HG02588 (cell line): Measurements from ENCODE around the gene PCDHGA10.
"Not testable (repeated sequence)": the region's sequence is repeated elsewhere in the genome, so short reads cannot be mapped to it uniquely, and the experiment has no call there.

Source experiments
- ATAC-seq: cut with Tn5 transposase; IDR thresholded peaks from one replicate; pipeline ENCODE4 v1.9.1; 2021; ENCODE audit warnings: mild to moderate bottlenecking, moderate library complexity; ENCODE audit not compliant: unreplicated experiment

Gene PCDHGA10

GRCh38 chr5:141412854-141413539, at the start of gene PCDHGA10:
TSS of gene PCDHGA10 (plus strand) at chr5:141412987. CDS start at chr5:141413176, 189 bp downstream.
- peak; percentile 41 for ATAC-seq

- ATAC-seq, result no peak
Observed at GRCh38 chr5:141363952-141364660, 48.7 kb upstream of the PCDHGA10 start, which contains the start of gene PCDHGA5. TSS of gene PCDHGA5 (plus strand) at chr5:141364162. CDS start at chr5:141364331, 169 bp downstream.

- no peak for ATAC-seq
Observed at GRCh38 chr5:141366016-141366896, 46.5 kb upstream of the PCDHGA10 start.

- ATAC-seq, result peak; percentile 97
Observed at GRCh38 chr5:141369994-141370848, 42.6 kb upstream of the PCDHGA10 start, which contains the start of gene PCDHGB3. TSS of gene PCDHGB3 (plus strand) at chr5:141370242. CDS start at chr5:141370395, 153 bp downstream.

- ATAC-seq, result no peak
Observed at GRCh38 chr5:141371572-141372475, 41.0 kb upstream of the PCDHGA10 start.

- ATAC-seq, result no peak
Observed at GRCh38 chr5:141373673-141374317, 39.0 kb upstream of the PCDHGA10 start, which contains the start of gene PCDHGA6. TSS of gene PCDHGA6 (plus strand) at chr5:141373891. CDS start at chr5:141374084, 193 bp downstream.

GRCh38 chr5:141374627-141375026, 38.2 kb upstream of the PCDHGA10 start:
- ATAC-seq, result no peak

- not testable (repeated sequence) for ATAC-seq
Observed at GRCh38 chr5:141375444-141376155, 37.2 kb upstream of the PCDHGA10 start.

- no peak for ATAC-seq
Observed at GRCh38 chr5:141382469-141383294, 30.1 kb upstream of the PCDHGA10 start, which contains the start of gene PCDHGA7. TSS of gene PCDHGA7 (plus strand) at chr5:141382742. CDS start at chr5:141382900, 158 bp downstream.

- ATAC-seq, result no peak
Observed at GRCh38 chr5:141383345-141383744, 29.4 kb upstream of the PCDHGA10 start.

- no peak for ATAC-seq
Observed at GRCh38 chr5:141384471-141385267, 28.1 kb upstream of the PCDHGA10 start.

GRCh38 chr5:141387557-141388311, 25.1 kb upstream of the PCDHGA10 start, which contains the start of gene PCDHGB4:
TSS of gene PCDHGB4 (plus strand) at chr5:141387698. CDS start at chr5:141387885, 187 bp downstream.
- peak; percentile 69 for ATAC-seq

- no peak for ATAC-seq
Observed at GRCh38 chr5:141388661-141389060, 24.1 kb upstream of the PCDHGA10 start.

- ATAC-seq, result no peak
Observed at GRCh38 chr5:141389153-141390042, 23.4 kb upstream of the PCDHGA10 start.
